Globus pallidus (tissue), 1 donor: ENCODE measurements around the gene TKFC.

Experiments
- DNase-seq: peaks from one replicate; pipeline ENCODE4 v3.0.0-alpha.2; 2015; ENCODE audit warnings: low spot score

The TKFC gene

GRCh38 chr11:61345170-61345610 is 12.2 kb downstream of the TKFC start:
- no peak for DNase-seq

GRCh38 chr11:61345954-61346843 is 13.2 kb downstream of the TKFC start:
- DNase-seq: no peak

GRCh38 chr11:61347916-61348461 is 15.0 kb downstream of the TKFC start:
- DNase-seq: no peak

GRCh38 chr11:61349189-61349751 is 16.2 kb downstream of the TKFC start:
- DNase-seq: no peak

- no peak for DNase-seq
These were observed 16.9 kb downstream of the TKFC start for GRCh38 chr11:61349916-61350315.

GRCh38 chr11:61350336-61350735 is 17.3 kb downstream of the TKFC start:
- DNase-seq: no peak

GRCh38 chr11:61350803-61351202 is 17.8 kb downstream of the TKFC start:
- DNase-seq: no peak

- DNase-seq: no peak
These were observed 19.0 kb downstream of the TKFC start for GRCh38 chr11:61352038-61352437.

GRCh38 chr11:61353131-61354067 is 20.4 kb downstream of the TKFC start:
- DNase-seq: no peak

GRCh38 chr11:61354208-61354607 is 21.2 kb downstream of the TKFC start:
- no peak for DNase-seq

GRCh38 chr11:61356706-61357105 is 23.7 kb downstream of the TKFC start:
- no peak for DNase-seq

- DNase-seq: peak; percentile 40
These were observed 24.3 kb downstream of the TKFC start for GRCh38 chr11:61357233-61357893.

- DNase-seq: no peak
These were observed 24.8 kb downstream of the TKFC start for GRCh38 chr11:61357894-61358239.

GRCh38 chr11:61358566-61358965 is 25.5 kb downstream of the TKFC start:
- no peak for DNase-seq

- no peak for DNase-seq
These were observed 26.5 kb downstream of the TKFC start for GRCh38 chr11:61359516-61359915.

- no peak for DNase-seq
These were observed 28.3 kb downstream of the TKFC start for GRCh38 chr11:61361237-61361740.

- peak; percentile 94 for DNase-seq
These were observed 28.9 kb downstream of the TKFC start, which contains the start of the genes CYB561A3 and TMEM138 for GRCh38 chr11:61361741-61362541. Gene CYB561A3, minus strand, starts transcription at chr11:61361882. Its CDS starts 5,169 bp downstream, at chr11:61356713. Gene TMEM138, plus strand, starts transcription at chr11:61362374. Its CDS starts 2,017 bp downstream, at chr11:61364391.

GRCh38 chr11:61362542-61362875 is 29.5 kb downstream of the TKFC start:
- no peak for DNase-seq

GRCh38 chr11:61364012-61364675 is 31.1 kb downstream of the TKFC start:
- no peak for DNase-seq

- DNase-seq: no peak
These were observed 34.4 kb downstream of the TKFC start for GRCh38 chr11:61367406-61367805.
